OCI-LY7 (cell line): Measurements from ENCODE around the gene AARS2. TPM values are rescaled to one million over a fixed set of nuclear protein-coding genes. Genes with fewer than 3 reads are reported as not detected.
A peak's percentile ranks its signal among the peaks of the same experiment; 100 is the strongest.

Experiments used
- BruUV-seq: library from RNA; stranded (reverse); fragments of 400-500 nt; replicated peaks from 2 replicates; lab custom pipeline; 2021; lab: Mats Ljungman, UMichigan
- CTCF ChIA-PET: fragments of 300-600 bp; sonication (Branson Sonifier 250); formaldehyde crosslinking; loops from one replicate; lab custom pipeline; 2022; ENCODE audit warnings: antibody characterized with exemption; ENCODE audit not compliant: unreplicated experiment; lab: Charles Lee
- POLR2A ChIA-PET: fragments of 300-600 bp; sonication (Branson Sonifier 250); formaldehyde crosslinking; loops from one replicate; lab custom pipeline; 2022; ENCODE audit warnings: antibody characterized with exemption; lab: Charles Lee
- DNase-seq: peaks from one replicate; pipeline ENCODE4 v3.0.0-alpha.2; 2015; ENCODE audit warnings: low spot score
- H2AFZ ChIP-seq: fragments of 200-600 bp; sonication (generic), shearing (Covaris generic); 2 replicates; pipeline ENCODE4 v1.6.1; 2014; ENCODE audit warnings: mild to moderate bottlenecking, antibody characterized with exemption, low read length, moderate library complexity
- H3K27ac ChIP-seq: fragments of 200-600 bp; sonication (generic); 2 replicates; pipeline ENCODE4 v1.5.1; 2014; ENCODE audit warnings: mixed run types, low read depth, mild to moderate bottlenecking, moderate library complexity, low read length, inconsistent platforms; ENCODE audit not compliant: poor library complexity, severe bottlenecking
- H3K36me3 ChIP-seq: fragments of 200-600 bp; sonication (generic); 2 replicates; pipeline ENCODE4 v1.6.1; 2014; ENCODE audit warnings: mild to moderate bottlenecking, antibody characterized with exemption, low read length, moderate library complexity, mixed read lengths; ENCODE audit not compliant: insufficient read depth
- H3K4me1 ChIP-seq: fragments of 200-600 bp; sonication (generic); 2 replicates; pipeline ENCODE4 v1.5.1; 2014; ENCODE audit warnings: mild to moderate bottlenecking, low read length; ENCODE audit not compliant: insufficient read depth, poor library complexity, severe bottlenecking
- H3K4me2 ChIP-seq: fragments of 200-600 bp; sonication (generic); 2 replicates; pipeline ENCODE4 v1.6.1; 2014; ENCODE audit warnings: mild to moderate bottlenecking, low read length
- H3K4me3 ChIP-seq: fragments of 200-600 bp; sonication (generic); 2 replicates; pipeline ENCODE4 v1.5.1; 2014; ENCODE audit warnings: mild to moderate bottlenecking, low read depth, low read length; ENCODE audit not compliant: poor library complexity, severe bottlenecking
- H3K79me2 ChIP-seq: fragments of 200-600 bp; sonication (generic); 2 replicates; pipeline ENCODE4 v1.6.1; 2016; ENCODE audit warnings: low read depth, mild to moderate bottlenecking, low read length, moderate library complexity, mixed read lengths; ENCODE audit not compliant: insufficient read depth
- H3K9me2 ChIP-seq: fragments of 200-600 bp; sonication (generic); 2 replicates; pipeline ENCODE4 v1.6.1; 2016; ENCODE audit warnings: mild to moderate bottlenecking, low read length, mixed read lengths; ENCODE audit not compliant: insufficient read depth
- H3K9me3 ChIP-seq: fragments of 200-600 bp; sonication (generic); 2 replicates; pipeline ENCODE4 v1.6.1; 2014; ENCODE audit warnings: mild to moderate bottlenecking, mixed run types, low read length, mixed read lengths
- H4K20me1 ChIP-seq: fragments of 200-600 bp; sonication (generic); 2 replicates; pipeline ENCODE4 v1.6.1; 2014; ENCODE audit warnings: mild to moderate bottlenecking, antibody characterized with exemption, low read length, moderate library complexity, mixed read lengths; ENCODE audit not compliant: insufficient read depth
- CTCF ChIP-seq: fragments of 200-600 bp; sonication (generic); conservative IDR thresholded peaks from 2 replicates; pipeline ENCODE4 v1.5.1; 2014; ENCODE audit warnings: mild to moderate bottlenecking, antibody characterized with exemption, low read length, moderate library complexity, mixed read lengths
- EZH2phosphoT487 ChIP-seq: fragments of 200-600 bp; sonication (generic); IDR thresholded peaks from 2 replicates; pipeline ENCODE4 v1.6.1; 2018; ENCODE audit warnings: low read depth, borderline replicate concordance, mild to moderate bottlenecking, mixed run types, antibody characterized with exemption, low read length, moderate library complexity, mixed read lengths
- intact Hi-C: fragments of 100-400 bp; cut with micrococcal nuclease; formaldehyde crosslinking; loops from one replicate; pipeline ENCODE4 v1.10.0; 2022; ENCODE audit not compliant: unreplicated experiment
- total RNA-seq, 2 experiments: library from RNA; depleted of rRNA in 1 of 2; stranded (reverse); fragments of >200 nt in 1 of 2; shearing (Covaris generic) in 1 of 2; gene quantifications; 2 replicates each; pipeline ENCODE4 v1.2.3, GENCODE V29; 2014 to 2022

Gene AARS2
- total RNA-seq, 2 experiments from 2014 or later: 20.7 to 22.0 TPM

- intact Hi-C loops: no loop called here
- Histone ChIP-seq H3K79me2 (peaks cover 17% of the 10 kb centered on the region), H3K36me3 (peaks cover 87% of the 10 kb centered on the region), H3K27ac (peak overlapping the region; percentile 64), H3K4me3 (peak overlapping the region; percentile 91), H3K4me2 (peak overlapping the region; percentile 100), H3K9me3 (no peaks in the 10 kb centered on the region), H2AFZ (no peak overlapping the region), H3K9me2 (no peaks in the 10 kb centered on the region), H3K4me1 (peaks cover 69% of the 10 kb centered on the region), H4K20me1 (peaks cover 19% of the 10 kb centered on the region)
- no TSS peak for BruUV-seq
- CTCF ChIA-PET: no interaction called here
- POLR2A ChIA-PET: interaction anchor here (1.4 to 2.1 kb wide), 2 partner anchors 8 to 13 kb away, joined by 4 to 19 read pairs; partner anchors contain the start of gene HSP90AB1
- no peak for TF ChIP-seq CTCF
- TF ChIP-seq EZH2phosphoT487: no peak
- DNase-seq: no peak
These were observed 57.9 kb downstream of the AARS2 start for GRCh38 chr6:44255105-44255808.

GRCh38 chr6:44254191-44255104 is 58.7 kb downstream of the AARS2 start:
- no peak overlapping the region for H3K4me3 ChIP-seq
- H3K4me1 ChIP-seq: peaks cover 76% of the 10 kb centered on the region
- H3K27ac ChIP-seq: peak overlapping the region; percentile 64
- no peaks in the 10 kb centered on the region for H3K9me2 ChIP-seq
- H3K79me2 ChIP-seq: peaks cover 25% of the 10 kb centered on the region
- no peak for DNase-seq
- POLR2A ChIA-PET: interaction anchor here (1.4 kb wide), 1 partner anchor 12 kb away, joined by 4 read pairs; no protein-coding TSS in a partner anchor
- peaks cover 87% of the 10 kb centered on the region for H3K36me3 ChIP-seq
- H4K20me1 ChIP-seq: peaks cover 27% of the 10 kb centered on the region
- CTCF ChIA-PET: no interaction called here
- H3K4me2 ChIP-seq: peak overlapping the region; percentile 100
- TF ChIP-seq CTCF: no peak
- TF ChIP-seq EZH2phosphoT487: no peak
- intact Hi-C loops: no loop called here
- no TSS peak for BruUV-seq
- no peak overlapping the region for H2AFZ ChIP-seq
- no peaks in the 10 kb centered on the region for H3K9me3 ChIP-seq
